ACHN (cell line): ENCODE results near the gene NFIA.

Source experiments
- DNase-seq: peaks from one replicate; pipeline ENCODE4 v3.0.0-alpha.2; 2015
- in situ Hi-C: cut with HindIII; loops from 2 replicates; pipeline ENCODE4 v1.10.0; 2017; ENCODE audit warnings: low sequenced_read_pairs, low pct_ligation_motif_present, low pct_unique_long_range_greater_than_20kb

The NFIA gene

GRCh38 chr1:61215676-61216289, 133.4 kb downstream of the NFIA start:
- peak; percentile 29 for DNase-seq
- in situ Hi-C loops = no loop called here

- in situ Hi-C loops = no loop called here
- DNase-seq = no peak
These were observed 138.2 kb downstream of the NFIA start for GRCh38 chr1:61220536-61220935.

GRCh38 chr1:61221642-61222041, 139.3 kb downstream of the NFIA start:
- in situ Hi-C loops = no loop called here
- DNase-seq = no peak

GRCh38 chr1:61222240-61222639, 139.9 kb downstream of the NFIA start:
- DNase-seq = no peak
- in situ Hi-C loops = no loop called here

GRCh38 chr1:61223140-61223539, 140.8 kb downstream of the NFIA start:
- in situ Hi-C loops = no loop called here

GRCh38 chr1:61224609-61225008, 142.2 kb downstream of the NFIA start:
- in situ Hi-C loops = no loop called here
- no peak for DNase-seq

More at GRCh38 chr1:61223140-61223539, 140.8 kb downstream of the NFIA start:
- no peak for DNase-seq

- no peak for DNase-seq
- in situ Hi-C loops = no loop called here
These were observed 143.1 kb downstream of the NFIA start for GRCh38 chr1:61225478-61225877.

- in situ Hi-C loops = no loop called here
- DNase-seq = no peak
These were observed 144.6 kb downstream of the NFIA start for GRCh38 chr1:61226791-61227567.

GRCh38 chr1:61227857-61228550, 145.6 kb downstream of the NFIA start:
- in situ Hi-C loops = no loop called here
- no peak for DNase-seq

GRCh38 chr1:61230523-61230922, 148.2 kb downstream of the NFIA start:
- DNase-seq = no peak
- in situ Hi-C loops = no loop called here

- DNase-seq = no peak
- in situ Hi-C loops = no loop called here
These were observed 149.4 kb downstream of the NFIA start for GRCh38 chr1:61231795-61232194.

- no peak for DNase-seq
- in situ Hi-C loops = no loop called here
These were observed 150.8 kb downstream of the NFIA start for GRCh38 chr1:61233121-61233660.

GRCh38 chr1:61234587-61234919, 152.2 kb downstream of the NFIA start:
- in situ Hi-C loops = no loop called here
- DNase-seq = no peak

- in situ Hi-C loops = no loop called here
- DNase-seq = no peak
These were observed 154.8 kb downstream of the NFIA start for GRCh38 chr1:61237147-61237546.

GRCh38 chr1:61237659-61238358, 155.4 kb downstream of the NFIA start:
- no peak for DNase-seq

GRCh38 chr1:61238359-61238665, 156.0 kb downstream of the NFIA start:
- in situ Hi-C loops = no loop called here

More at GRCh38 chr1:61237659-61238358, 155.4 kb downstream of the NFIA start:
- in situ Hi-C loops = no loop called here

GRCh38 chr1:61240878-61241277, 158.5 kb downstream of the NFIA start:
- no peak for DNase-seq
- in situ Hi-C loops = no loop called here

More at GRCh38 chr1:61238359-61238665, 156.0 kb downstream of the NFIA start:
- DNase-seq = peak; percentile 8

GRCh38 chr1:61241411-61241838, 159.1 kb downstream of the NFIA start:
- DNase-seq = peak; percentile 65
- in situ Hi-C loops = no loop called here

- in situ Hi-C loops = no loop called here
- peak; percentile 28 for DNase-seq
These were observed 159.6 kb downstream of the NFIA start for GRCh38 chr1:61241973-61242381.
